ENCODE data around the gene NEO1.

NEO1 gene, protein sequence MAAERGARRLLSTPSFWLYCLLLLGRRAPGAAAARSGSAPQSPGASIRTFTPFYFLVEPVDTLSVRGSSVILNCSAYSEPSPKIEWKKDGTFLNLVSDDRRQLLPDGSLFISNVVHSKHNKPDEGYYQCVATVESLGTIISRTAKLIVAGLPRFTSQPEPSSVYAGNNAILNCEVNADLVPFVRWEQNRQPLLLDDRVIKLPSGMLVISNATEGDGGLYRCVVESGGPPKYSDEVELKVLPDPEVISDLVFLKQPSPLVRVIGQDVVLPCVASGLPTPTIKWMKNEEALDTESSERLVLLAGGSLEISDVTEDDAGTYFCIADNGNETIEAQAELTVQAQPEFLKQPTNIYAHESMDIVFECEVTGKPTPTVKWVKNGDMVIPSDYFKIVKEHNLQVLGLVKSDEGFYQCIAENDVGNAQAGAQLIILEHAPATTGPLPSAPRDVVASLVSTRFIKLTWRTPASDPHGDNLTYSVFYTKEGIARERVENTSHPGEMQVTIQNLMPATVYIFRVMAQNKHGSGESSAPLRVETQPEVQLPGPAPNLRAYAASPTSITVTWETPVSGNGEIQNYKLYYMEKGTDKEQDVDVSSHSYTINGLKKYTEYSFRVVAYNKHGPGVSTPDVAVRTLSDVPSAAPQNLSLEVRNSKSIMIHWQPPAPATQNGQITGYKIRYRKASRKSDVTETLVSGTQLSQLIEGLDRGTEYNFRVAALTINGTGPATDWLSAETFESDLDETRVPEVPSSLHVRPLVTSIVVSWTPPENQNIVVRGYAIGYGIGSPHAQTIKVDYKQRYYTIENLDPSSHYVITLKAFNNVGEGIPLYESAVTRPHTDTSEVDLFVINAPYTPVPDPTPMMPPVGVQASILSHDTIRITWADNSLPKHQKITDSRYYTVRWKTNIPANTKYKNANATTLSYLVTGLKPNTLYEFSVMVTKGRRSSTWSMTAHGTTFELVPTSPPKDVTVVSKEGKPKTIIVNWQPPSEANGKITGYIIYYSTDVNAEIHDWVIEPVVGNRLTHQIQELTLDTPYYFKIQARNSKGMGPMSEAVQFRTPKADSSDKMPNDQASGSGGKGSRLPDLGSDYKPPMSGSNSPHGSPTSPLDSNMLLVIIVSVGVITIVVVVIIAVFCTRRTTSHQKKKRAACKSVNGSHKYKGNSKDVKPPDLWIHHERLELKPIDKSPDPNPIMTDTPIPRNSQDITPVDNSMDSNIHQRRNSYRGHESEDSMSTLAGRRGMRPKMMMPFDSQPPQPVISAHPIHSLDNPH (N-terminal part only)

DNA sequence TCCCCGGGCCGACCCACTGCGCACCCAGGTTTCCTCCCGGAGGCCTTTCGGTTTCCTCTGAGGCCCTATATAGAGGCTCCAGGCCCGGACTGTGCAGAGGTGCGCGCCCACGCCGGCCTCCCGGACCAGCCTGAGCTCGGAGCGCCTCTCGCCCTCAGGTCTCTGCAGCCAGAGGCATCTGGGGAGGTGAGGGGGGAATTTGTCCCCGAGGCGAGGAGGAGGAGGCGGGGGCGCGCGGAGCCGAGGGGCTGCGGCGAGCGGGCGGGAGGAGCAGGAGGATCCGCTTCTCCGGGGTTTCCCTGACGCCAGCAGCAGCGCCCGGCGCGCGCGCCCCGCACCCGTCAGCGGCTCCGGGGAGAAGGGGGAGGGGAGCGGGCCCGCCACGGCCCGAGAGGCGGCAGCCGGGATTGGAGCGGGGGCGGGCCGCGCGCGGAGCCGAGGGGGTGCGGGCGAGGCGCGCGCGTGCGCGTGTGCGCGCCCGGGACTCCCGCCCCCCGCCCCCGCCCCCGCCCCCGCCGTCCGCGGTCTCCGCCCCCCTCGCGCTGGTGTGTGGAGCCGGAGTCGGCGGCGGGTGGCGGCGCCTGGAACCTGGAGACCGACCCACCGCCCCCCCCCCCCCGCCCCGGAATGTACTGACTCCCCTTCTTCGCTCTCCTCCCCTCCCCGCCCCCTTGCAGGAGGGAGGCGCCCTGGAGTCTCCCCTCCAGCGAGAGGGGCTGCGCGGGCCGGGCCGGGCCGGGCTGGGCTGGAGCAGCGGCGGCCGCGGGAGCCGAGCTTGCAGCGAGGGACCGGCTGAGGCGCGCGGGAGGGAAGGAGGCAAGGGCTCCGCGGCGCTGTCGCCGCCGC is at the start of gene NEO1:
NEO1 (plus strand) TSS at position 657 of the 846 bp plus-strand sequence. CDS start 213 bp downstream, outside the sequence.
- peak; percentile 42 to 59 for DNase-seq (ENCODE audit: low read depth in 2 of 2)

DNA sequence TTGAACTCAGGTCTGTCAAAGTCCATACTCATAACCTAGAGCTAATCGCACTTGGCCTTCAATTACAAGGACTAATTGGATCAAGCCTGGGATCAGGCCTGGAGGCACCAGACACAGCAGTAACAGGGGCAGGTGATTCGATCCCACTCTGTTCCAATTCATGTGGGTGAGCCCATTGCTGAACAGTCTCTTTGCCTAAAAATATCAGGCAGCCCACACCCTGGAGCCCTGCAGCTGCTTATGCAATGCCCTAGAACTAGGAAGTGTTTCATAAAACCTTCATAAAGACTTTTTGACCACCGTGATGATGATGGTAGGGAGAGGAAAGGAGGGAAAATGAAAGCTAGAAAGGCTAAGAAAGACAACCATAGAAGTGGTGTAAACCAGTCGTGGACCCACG is 47.8 kb upstream of the NEO1 start:
- no peak for DNase-seq (ENCODE audit: low read depth in 2 of 2)

DNA sequence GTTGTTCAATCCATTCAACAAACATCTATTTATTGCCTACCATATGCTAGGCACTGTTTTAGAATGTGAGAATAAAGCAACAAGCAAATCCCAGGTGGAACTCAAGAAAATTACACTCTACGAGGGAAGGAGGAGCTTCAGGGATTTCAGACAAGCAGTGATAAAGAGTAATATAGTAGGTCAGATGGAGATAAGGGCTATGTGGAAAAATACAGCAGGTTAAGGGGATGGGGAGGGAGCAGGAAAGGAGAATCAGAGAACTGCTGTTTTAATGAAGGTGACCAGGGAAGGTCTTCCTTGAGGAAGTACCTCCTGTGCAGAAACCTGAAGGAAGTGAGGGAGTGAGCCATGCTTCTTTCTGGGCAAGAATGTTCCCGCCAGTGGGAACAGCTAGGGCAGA is 47.2 kb upstream of the NEO1 start:
- DNase-seq (ENCODE audit: low read depth in 2 of 2) = no peak

DNA sequence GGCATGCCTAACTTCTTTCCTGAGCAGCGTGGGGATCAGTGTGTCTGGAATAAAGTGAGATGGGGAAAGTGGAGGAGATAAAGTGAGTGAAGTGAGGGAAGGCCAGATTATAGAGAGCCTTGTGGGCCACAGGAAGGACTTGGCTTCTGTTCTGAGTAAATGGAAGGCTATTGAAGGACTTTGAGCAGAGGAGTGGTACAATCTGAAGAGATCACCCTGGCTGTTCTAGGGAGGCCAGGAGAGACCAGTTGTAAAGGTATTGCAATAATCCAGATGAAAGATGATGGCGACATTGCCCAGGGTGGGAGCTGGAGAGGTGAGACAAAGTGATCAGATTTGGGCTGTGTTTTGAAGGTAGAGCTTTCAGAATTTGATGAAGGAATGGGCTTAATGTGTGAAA is 46.8 kb upstream of the NEO1 start:
- DNase-seq (ENCODE audit: low read depth in 2 of 2) = no peak

DNA sequence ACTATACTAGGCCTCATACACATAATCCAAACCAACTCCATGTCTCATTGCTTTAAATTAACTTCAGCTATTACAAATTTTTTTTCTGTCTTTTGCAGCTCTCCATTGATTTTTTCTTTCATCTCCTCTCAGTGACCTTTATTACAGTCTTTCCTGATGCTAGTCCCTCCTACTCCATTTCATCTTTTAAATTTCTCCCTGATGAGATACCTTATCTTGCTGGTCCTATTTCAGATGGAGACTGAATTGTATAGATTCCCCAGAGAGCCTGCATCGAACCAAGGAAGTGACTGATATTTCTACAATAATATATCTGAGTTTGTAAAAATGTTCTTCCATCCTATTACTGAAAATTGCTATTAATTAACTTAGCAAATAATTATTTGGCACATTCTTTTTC is 45.7 kb upstream of the NEO1 start:
- no peak for DNase-seq (ENCODE audit: low read depth in 2 of 2)

DNA sequence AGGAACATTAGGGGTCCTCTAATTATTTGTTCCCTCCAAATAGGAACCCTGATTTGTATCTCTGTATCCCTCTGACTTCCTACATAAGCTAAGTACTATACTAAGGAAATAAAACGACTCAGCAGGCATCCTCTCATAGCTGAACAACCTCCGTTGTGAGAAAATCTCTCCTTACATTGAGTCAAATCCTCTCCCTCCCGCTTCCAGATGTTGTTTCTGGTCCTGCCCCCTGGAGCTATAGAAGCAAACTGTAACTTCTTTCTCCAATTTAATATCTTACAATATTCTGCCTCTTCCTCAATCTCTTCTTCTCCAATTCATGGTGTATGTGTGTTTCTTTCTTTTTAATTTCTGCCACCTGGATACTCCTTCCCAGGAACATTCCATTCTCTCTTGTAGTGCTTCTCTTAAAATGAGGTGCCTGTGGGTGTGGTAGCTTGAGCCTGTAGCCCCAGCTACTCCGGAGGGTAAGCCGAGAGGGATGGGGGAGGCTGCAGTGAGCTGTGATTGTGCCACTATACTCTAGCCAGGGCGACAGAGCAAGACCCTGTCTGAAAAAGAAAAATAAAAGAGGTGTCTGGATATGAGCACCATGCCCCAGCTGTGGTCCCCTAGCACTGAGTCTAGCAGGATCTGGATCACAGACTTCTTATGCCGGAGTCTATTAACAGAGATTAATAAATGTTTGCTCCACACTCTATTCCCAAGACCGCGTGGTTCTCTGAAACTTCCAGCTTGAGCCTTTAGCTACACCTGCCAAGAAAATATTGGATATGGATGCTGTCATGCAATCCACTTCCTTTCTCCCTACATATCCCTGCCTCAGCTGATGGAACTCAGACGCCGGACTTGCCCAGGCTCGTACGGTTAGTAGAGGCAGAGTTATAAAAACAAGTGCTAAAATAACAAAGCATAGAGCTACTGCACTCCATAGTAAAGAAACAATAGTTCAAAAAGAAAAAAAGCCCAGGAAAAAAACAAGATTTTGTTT is 42.9 kb upstream of the NEO1 start:
- DNase-seq (ENCODE audit: low read depth in 2 of 2) = no peak

DNA sequence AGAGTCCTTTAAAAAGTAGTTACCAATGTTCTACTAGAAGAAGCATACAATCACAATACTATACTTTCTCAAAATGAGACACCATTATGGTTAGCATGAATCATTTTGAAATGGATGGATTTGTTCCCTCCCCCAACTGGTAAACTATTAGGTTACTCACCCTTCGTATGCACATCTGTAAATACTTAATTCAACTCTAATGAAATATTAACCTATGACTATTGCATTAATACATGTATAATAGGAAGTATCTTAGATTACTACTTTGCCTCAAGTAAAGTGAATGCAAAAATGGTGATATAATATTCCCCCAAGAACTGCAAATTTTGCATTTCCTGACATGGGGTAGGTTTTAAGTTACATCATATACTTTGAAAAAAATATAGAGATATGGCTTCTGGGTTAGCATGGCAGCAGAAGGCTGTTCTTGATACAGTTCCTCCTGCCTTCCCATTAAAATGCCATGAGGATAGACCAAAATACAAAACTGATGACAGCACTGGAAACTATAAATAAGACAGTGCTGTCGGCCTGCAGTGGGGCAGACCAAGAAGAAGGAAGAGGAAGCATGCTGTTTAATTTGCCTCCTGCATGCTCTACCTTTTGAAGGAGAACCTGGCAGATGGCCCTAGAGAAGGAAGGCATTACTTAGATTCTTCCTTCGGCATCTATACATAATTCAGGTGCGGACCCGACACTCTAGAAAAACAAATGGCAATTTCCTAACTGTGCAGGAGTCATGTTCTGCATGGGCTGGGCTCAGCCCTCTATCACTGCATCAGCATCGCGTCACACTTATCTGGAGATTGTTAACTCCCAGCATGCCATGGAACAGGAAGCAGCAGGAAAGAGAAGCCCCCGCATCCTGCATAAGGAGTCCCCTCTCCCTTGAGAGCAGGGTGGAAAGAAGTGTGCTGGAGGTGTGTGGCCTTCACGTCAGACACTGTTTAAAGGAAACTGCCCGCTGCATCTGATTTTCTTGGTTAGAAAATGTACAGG is 41.8 kb upstream of the NEO1 start:
- DNase-seq (ENCODE audit: low read depth in 2 of 2) = no peak

DNA sequence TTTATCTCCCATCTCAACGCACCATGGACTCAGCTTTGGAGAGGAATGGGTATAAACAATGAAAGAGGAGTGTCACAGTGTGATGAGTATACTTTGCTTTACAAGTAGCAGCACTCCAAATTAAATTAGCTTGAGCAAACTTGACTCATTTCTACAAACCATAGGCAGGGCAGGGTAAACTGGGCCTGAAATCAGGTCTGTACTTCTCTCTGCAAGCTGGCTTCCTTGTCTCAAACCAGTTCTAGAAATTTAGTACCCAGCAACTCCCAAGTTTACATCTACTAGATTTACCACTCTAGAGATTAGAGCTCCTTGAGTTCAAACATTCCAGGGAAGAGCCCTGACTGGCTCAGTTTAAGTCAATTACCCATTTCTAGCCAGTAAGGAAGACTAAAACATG is 37.4 kb upstream of the NEO1 start:
- no peak for DNase-seq (ENCODE audit: low read depth in 2 of 2)

DNA sequence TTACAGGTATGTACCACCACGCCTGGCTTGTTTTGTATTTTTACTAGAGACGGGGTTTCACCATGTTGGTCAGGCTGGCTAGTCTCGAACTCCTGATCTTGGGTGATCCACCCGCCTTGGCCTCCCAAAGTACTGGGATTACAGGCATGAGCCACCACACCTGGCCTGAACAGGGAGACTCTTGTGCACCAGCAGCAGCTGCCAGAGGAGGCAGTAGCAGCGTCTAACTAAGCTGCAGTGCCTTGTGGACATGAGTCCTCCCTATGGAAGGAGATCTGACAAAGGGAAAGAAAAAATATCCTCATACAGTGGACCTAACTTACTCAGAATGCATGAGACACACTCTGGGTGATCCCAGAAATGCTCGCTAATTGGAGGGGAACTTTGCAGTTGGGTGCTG is 36.8 kb upstream of the NEO1 start:
- no peak for DNase-seq (ENCODE audit: low read depth in 2 of 2)

DNA sequence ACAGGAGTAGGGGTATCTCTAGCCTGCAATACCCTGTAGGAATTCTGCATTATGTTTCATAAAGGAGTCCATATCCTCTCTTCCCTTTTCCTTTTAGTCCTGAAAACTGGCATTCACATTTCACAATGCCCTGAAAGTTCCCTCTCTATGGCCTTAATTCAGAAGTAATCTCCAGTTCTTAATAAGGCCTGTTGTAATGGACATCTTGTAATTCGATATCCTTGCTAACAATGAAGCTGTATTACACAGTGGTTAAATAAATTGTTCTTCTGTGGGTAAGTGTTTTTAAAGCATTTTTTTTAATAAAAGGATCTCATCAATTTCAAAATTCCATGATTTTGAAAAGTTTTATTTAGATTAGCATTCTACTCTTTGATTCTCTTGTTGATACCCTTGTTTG is 34.3 kb upstream of the NEO1 start:
- DNase-seq (ENCODE audit: low read depth in 2 of 2) = no peak

DNA sequence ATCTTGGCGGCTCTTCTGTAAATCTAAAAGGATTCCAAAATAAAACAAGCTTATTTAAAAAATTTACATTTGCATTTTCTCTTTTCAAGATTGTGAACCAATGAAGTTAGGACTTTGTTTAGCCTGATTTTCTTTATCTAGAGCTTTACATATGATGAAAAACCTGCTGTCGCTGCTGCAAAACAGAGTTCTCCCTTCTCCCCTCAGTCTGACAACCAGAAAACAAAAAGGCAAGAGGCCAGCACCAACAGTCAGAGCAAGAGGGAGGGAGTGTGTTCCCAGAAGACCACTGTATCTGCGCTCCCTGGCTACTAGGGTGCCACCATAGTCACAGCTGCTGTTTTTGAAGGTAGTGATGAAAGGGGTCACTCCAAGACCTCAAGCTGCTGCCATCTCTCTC is 33.1 kb upstream of the NEO1 start:
- no peak for DNase-seq (ENCODE audit: low read depth in 2 of 2)

DNA sequence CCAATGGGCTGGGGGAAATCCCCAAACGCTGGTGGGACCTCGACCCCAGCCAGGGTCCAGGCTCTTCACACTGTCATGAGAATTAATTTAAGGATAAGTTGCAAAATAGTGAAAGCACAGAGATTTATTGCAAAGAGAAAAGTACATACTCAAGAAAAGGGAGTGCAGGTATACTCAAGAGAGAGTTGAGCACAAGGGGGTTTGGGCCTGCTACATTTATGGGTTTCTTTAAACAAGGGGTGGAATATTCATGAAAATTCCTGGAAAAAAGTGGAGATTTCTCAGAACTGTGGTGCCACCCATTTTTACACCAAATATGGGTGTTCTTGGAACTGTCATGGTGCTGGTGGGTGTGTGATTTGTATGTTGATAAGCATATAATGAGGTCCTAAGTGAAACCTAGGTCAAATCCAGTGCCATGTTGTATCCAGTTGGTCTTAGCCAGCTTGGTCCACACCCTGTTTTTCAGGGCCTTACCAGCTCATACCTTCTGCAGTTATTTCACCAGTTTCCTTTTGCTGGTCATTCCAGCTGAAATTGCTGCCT is 32.6 kb upstream of the NEO1 start:
- DNase-seq (ENCODE audit: low read depth in 2 of 2) = no peak

DNA sequence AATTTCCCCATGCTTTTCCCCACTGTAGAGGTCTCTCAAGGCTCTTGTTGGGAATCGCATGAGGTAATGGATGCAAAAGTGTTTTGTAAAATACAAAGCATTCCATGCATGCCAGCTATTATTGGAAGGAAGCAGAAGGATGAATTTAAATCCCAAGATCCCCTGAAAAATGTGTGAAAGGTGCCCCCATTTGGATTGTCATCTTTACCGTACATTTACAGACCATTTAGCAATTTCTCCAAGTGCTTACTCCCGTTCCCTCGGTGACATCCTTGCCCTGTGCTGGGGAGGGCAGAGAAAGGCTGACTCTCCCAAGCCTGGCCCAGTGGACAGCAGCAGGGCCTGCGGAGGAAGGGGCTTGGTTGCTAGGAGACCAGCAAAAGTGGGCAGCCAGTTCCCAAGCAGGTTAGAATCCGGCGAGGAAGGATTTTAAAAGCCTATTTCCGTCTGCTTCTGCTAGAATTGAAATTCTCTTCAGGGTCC is 31.1 kb upstream of the NEO1 start:
- DNase-seq (ENCODE audit: low read depth in 2 of 2) = no peak

DNA sequence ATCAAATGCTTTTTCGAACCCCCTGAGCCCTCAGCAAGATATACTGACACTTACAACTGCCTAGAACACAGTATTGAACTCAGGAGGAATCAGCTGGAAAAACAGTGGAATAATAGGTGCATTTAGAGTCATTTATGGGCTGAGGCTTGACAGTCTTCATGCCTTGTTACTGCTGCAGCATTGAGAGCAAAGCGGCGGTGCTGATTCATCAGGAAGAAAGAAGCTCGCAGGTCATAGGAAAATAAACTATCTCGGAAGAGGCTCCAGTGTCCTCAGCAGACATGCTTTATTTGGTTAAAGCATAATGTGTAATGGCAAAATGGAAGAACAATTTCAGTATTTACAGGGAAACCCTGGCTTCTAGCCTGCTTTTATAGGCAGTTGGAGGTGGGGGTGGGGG is 30.1 kb upstream of the NEO1 start:
- no peak for DNase-seq (ENCODE audit: low read depth in 2 of 2)

DNA sequence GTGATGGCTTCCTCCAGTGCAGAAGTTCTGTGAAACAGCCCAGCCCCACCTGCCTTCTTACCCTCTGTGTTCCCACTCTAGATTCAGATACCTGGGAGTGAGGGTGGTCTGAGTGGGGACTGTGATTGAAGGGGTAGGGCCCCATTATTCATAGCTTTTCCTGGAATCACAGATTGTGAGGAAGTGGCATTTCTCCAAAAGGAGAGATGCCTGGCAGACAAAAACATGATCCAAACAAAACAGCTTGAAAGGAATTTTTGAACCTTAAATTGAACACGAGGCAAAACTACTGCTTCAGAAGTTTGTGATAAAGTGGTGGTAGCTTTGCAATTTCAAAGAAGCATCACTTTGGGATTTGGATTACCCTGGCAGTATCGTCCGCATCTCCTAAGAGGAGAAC is 29.2 kb upstream of the NEO1 start:
- DNase-seq (ENCODE audit: low read depth in 2 of 2) = no peak

DNA sequence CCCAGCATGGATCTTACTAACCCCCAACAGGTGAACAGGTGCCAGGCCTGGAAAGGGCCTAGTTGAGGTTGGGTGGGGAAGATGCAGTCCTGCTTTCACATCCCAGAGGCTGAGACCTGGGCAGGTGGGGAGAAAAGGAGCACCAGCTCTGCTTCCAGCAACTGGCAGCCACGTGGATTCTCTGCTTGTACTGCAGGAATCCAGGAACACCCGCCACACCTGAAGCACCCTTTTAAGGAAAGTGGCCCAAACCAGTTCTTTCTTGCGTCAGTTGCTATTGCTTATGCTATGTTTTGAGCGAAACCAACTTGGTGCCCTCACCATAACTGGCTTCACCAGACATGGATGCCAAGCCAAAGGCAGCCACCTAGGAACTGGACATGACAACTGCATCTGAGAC is 28.1 kb upstream of the NEO1 start:
- DNase-seq (ENCODE audit: low read depth in 2 of 2) = no peak

DNA sequence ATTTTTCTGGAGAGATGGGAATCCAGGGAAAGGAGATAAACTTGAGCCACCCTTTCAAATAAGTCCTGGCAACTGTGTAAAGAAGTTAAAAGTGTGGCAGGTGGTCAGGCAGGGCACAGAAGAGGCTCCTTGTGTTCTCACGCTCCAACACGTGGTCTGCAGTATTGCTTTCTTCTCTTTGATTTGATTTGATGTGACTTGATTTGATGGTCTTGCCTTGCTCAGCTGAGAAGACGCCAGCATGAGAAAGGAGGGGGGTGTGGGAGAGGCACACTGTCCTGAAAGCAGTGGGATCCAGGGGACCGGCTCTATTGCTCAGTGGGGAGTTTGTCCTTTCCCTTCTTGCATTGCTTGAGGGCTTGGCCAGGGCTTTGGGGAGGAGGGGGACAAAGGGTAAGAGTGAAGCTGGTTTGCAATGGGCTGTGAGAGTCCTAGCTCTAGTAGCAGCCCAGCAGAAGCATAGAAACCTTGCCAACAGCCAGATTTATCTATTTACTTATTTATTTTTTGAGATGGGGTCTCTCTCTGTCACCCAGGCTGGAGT is 25.7 kb upstream of the NEO1 start:
- no peak for DNase-seq (ENCODE audit: low read depth in 2 of 2)

DNA sequence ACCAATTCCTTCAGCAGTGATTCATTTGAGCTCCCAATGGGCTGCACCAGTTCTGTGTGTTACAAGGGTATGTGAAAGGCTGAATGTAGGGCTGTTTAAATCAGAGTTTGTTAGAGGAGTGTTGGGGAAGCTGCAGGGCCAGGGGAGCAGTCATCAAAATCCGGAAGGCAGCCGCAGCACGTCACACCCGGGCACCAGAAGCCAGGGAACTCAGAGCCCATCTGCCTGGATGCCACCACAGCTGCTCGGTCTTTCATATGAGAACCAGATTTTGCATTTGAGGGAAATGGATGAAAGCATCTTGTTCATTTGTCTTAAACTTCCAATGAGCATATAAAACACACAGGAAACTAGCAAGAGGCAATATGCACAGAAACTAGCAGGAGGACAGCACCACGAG is 24.2 kb upstream of the NEO1 start:
- DNase-seq (ENCODE audit: low read depth in 2 of 2) = no peak
